HK-2 (cell line): Measurements from ENCODE around the gene PTPRK.
"Not testable (repeated sequence)": the region's sequence is repeated elsewhere in the genome, so short reads cannot be mapped to it uniquely, and the experiment has no call there.

ENCODE experiments used
- DNase-seq: peaks from one replicate; pipeline ENCODE4 v3.0.0-alpha.2; 2018; ENCODE audit not compliant: unreplicated experiment

Gene PTPRK

DNA sequence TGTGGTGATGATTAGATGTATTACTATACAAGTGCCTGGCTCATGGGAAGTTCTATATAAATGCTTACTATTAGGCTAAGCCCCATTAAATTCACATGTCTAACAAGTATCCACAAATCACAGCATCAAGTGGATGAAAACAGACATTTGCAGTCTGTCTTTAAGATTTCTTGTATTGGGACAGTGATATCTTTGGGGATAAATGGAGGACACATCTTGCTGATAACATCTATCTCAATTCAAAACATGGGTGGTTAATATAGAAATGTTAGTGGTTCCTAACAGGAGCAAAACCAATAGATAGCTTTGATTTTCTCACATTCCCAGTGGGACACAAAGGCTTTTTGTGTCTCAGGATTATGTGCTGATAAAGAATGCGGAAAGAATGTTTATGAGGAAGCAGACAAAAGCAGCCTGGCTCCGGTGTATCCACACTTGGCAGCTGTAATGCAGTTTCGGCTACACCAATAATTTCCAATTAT lies 29.3 kb downstream of the PTPRK start:
- DNase-seq = no peak

DNA sequence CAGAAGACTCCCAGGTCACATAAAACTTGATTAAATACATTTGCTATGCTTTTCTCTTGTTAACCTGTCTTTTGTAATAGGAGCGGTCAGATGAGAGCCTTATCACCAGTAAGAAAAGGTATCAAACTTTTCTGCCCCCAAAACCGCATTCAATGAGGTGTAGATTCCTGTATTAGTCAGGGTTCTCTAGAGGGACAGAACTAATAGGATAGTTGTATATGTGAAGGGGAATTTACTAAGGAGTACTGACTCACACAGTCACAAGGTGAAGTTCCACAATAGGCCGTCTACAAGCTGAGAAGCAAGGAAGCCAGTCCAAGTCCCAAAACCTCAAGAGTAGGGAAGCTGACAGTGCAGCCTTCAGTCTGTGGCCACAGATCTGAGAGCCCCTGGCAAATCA lies 32.7 kb downstream of the PTPRK start:
- no peak for DNase-seq

DNA sequence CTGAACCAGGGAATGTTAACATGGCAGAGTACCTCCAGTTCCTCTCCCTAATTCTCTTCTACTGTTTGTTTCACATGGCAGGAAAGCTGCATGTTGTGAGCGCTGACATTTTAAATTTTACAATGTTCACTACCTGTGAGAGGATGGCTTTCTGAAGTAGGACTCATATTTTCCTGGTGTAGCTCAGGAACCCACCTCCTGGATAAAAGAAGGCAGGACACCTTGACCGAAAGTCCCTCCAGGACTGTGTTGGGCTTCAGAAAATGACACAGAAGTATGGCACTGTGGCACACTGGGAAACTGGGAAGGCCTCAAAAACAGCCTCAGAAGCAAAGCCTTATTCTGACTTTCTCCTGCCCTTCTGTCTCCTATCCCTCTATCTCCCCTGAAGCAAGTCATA lies 33.3 kb downstream of the PTPRK start:
- no peak for DNase-seq

DNA sequence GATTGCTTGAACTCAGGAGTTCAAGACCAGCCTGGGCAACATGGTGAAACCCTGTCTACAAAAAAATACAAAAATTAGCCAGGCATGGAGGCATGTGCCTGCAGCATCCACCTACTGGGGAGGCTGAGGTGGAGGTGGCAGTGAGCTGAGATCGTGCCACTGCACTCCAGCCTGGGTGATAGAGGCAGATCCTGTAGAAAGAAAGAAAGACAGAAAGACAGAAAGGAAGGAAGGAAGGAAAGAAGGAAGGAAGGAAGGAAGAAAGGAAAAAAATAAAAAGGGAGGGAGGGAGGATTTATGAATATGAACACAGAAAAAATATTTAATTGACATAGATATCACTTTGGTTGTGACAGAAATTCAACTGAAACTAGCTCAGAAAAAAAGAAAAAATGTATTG lies 33.8 kb downstream of the PTPRK start:
- DNase-seq = not testable (repeated sequence)

DNA sequence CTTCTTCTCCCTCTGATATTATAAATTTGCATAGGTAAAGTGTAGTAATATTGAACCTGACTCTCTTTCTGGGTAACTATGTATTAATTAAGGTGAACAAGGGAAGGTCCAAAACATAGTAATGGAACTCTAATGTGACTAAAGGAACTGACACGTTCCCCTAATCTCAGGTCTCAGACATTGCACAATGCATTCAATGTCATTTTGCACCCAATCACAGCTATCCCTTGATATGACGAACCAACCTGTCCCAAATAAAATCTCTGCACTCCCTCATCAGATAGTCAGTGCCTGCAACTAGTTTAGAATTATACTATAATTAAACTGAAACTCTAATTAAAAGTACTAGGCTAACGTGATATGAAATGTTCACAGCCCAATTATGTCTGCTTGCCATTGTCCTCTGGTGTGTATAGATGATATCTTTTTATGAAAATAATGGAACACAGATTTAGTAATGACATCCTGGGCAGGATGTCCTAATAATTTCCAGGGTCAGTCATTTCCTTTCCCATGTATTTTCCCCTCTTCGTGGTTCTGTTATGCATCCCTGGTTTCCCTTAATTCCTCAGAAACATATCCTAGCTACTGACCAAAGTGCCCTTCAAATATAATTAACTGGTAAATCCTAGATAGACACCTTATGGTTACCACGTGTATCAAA lies 36.8 kb downstream of the PTPRK start:
- no peak for DNase-seq

DNA sequence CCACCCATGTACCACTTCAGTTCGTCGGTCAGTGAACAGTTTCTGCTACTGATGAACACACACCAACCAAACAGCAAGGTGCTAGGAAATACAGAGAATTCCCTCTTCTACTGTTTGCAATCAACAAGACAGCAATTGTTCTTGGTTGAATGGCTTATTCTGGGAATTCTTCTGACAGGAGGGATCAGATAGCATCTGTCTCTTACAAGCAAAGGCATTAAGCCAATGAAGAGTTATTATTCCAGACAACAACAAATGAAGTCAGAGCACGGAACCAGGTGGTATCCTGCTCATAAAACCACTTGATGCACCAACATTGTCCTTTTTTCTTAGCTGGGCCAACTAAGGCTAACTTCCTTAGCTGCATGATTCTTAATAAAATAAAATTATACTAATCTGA lies 37.8 kb downstream of the PTPRK start:
- DNase-seq = no peak

DNA sequence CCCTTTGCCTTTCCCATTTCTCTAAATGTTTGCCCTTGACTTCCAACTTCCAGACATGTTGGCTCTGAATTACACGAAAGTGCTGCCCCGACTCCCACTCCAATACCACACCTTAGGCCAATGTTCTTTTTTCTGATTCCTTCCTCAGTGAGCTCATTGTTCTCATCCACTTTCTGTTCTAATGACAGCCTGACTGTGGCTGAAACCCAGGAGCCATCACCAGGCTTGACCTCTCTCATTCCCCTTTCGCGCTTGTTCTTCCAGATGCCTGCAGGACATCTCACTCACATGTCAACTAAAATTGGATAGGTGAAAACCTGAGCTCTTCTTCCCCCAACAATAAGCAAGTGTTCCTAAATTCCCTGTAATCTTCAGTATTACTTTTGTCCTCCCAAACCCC lies 40.4 kb downstream of the PTPRK start:
- DNase-seq = no peak

DNA sequence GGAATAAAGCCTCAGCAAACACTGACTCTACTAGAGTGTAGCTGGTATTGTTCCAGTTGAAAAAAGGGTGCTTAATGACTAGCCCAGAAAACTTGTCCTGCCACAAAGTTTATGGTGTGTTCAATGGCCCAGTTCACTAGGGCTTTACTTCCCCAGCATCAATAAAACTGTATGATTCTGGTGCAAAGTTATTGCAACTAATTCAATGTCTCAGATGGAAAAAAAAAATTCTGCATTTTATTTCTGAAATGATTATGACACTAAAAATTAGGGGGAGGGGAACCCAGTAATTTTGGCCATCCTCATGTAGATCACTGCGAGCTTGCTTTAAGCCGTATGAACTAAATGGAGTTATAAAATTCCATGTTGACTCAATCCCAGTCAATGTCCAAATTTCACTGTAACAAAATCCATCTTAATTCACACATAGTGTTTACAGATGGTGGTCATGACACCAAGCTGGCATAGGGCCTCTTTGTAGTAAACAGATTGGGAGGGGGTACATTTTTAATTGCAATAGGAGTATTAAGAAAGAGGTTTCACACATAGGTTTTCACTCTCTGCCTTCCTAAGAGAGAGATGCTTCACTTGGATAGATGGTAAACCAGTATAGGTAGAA lies 41.2 kb downstream of the PTPRK start:
- no peak for DNase-seq

DNA sequence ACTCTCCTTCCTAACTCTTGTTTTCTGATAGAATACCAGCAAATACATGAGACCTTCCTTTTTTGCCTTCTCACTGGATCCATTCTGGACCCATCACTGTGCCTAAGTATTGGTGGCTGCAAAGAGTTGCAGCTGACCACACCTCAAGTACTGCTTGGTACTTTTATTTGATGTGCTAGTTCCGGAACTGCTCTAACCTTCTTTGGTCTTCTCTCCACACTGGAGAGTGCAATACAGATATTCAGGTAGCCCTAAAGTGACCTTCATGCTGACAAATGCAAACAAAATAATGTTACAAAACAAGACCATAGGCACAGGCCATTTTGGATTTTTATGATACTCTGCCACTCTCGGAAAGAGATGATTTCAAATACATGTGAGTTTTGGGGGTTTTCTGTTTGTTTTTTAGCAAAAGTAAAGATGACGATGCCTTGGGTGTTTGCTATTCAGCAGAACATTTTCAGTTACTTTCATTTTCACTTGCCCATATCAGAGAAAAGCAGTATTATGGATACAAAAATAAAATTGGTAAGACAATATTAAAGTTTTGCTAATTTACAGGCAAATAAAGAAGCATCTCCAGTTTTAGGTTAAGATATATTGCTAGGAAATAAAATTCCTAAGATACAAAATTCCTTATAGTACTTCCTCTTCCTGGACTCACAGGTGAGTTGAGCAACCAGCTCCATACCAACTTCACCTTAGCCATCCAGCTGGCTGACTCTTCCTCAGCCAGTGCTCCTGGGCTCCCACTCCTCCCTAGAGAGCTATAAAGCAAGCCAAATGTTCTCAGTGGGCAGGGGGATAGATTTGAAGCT lies 42.0 kb downstream of the PTPRK start:
- no peak for DNase-seq

DNA sequence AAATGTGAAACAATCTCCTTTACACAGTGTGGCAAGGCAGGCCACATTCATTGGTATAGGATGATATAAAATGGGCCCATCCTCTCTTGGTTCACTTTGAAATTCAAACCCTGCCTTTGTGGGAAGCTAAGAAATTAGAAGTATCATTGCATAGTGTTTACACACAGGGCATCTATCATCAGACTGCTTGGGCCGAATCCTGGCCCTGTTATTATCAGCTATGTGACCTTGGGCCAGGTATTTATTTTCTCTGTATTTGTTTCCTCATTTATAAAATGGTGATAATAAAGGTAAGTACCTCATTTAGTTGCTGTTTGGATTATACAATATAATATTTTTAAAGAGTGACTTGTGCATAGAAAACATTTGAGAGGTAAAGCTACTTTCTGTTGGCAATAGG lies 45.5 kb downstream of the PTPRK start:
- no peak for DNase-seq

DNA sequence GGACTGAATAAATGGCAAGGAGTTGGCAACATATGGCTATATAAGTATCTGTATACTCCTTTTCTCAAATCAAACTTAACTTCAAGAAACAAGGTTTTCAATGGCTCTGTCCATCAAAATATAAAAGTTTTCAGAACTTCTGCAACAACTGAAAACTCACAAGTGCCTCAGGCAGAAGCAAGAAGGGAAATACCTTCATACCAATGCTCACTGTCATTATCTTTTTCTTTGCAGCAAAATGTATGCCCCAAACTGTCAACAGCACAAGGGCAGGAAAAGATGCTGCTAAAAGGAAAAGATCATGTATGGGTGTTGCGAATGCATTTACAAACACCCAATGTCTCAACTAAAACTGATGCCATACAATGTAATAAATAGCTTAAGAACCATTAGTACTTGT lies 45.9 kb downstream of the PTPRK start:
- DNase-seq = no peak

DNA sequence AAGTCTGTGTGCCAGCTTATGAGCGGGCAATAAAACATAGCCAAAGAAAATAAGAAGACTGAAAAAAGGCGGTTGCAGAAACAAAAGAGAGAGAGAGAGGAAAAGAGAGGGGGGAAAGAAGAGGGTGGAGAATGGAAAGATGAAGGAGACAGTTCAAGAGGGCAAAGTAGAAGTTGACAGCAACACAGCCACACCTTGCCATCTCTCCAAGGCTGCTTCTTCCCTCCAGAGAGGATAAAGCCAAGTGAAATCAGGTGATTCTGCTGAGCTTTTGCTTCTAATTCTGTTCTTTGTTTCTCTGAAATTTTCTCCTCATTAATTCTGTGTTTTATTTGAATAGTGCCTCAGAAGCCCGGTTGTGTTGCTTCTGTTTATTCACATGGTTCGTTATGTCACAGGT lies 48.5 kb downstream of the PTPRK start:
- DNase-seq = no peak

DNA sequence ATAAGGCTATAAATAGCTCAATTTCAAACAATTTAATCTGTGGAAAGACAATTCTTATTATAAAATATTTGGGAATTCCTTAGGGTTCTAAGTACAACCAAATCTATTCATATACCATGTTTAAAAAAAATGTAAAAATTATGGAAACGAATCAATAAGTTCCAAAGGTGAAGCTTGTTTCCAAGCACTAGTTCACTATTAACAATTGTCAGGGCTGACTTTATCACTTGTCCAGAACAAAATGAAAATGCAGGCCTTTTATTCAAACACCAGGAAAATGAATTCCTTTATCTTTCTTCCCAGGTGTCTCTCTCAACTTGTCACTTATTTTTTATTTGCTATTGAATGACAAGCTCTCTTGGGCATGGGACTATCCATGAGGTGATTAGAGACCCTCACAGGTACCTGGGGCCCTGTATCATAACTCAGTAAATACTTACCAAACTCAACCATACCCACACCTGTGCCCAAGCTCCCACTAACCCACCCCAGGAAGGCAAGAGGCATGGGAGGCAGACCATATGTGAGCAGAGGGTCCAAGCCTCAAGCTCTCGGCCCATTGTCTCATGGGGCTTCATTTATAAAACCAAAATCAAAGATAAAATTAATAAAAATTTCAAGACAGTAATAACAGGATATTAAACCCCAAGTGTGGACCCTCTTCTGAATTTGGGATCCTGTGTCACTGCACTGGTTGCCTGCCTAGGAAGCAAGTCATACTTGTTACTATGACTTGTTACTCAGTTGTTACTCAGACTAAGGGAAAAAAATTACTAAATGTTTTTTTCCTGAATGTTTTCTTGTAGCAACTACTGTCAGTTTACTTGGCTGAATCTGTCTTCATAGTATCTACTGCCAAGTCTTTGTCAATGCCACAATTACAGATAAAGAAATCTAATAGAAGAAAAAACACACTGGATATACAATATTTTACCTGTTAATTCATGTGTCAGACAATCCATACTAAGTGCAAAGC lies 54.7 kb downstream of the PTPRK start:
- DNase-seq = no peak

DNA sequence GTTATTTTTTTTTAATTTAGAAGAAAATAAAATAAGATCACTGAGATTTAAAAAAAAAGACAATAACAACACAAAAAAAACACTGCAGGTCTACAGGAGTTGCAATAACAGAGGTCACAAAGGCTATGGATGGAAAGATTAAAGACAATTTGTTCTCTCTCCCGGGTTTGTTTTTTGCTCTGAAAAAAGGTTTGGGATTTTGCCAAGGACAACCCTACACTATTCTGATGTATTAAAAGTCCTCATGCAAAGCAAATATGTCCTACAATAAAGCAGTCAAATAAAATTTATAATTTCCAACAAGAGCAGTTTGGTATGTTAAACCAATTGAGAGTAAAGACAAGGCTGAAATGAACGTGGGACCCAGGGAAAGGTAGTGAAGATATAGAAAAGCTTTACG lies 55.6 kb downstream of the PTPRK start:
- no peak for DNase-seq

DNA sequence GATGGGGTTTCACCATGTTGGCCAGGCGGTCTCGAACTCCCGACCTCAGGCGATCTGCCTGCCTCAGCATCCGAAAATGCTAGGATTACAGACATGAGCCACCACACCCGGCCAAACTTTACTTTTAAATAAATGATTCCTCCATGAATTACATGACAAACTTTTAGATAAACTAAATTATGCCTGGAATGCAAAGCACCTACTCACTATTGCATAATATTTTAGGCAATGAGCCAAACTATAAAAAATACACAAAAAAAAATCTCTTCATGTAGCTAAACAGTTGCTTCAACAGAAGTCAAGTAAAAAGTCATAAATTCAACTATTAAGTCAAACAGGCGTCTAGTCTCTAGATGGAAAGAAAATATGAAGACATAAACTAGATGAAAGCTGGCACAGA lies 56.5 kb downstream of the PTPRK start:
- DNase-seq = no peak

DNA sequence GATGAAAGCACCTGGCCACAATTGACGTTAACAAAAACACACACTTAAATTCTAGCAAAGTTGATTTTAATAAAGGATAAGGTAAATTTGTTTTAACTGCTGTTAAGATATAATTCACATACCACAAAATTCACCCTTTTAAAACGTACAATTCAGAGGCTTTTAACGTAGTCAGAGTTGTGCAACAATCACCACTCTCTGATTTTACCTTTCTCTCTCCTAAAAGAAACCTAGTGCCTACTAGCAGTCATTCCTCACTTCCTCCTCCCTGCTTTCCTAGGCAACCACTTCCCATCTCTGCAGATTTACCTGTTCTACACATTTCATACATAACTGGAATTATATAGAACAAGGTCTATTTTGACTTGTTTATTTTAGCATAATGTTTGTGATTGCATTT lies 58.9 kb downstream of the PTPRK start:
- no peak for DNase-seq

DNA sequence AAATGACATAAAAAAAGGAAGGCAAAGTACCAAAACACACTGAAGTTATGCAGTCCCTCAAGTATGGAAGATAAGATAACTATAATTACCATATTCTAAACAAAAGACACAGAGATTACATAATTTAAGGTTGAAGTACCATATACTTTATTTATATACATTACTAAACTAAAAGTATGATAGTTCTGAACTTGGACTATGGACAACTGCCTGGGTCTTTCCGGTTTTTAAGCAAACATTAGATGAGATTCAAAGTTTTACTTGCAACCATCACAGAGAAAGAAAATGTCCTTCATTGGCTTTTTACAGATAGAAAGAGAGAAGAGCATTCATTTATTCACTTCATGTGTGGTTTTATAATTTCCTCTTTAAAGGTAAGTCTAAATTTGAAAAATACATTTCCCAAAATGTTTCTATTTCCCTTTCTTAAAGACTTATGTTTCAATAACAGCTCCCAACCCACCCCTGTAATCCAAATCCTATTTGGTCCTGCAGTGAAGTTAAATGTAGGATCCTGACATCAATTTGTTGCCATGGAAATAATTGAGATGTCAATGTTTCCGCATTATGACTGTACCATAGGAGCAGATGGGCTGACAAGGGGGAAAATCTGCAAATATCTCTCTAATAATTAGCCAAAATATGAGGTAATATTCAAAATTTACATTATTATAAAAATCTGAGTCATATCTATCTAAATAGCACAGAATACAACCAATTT lies 63.7 kb downstream of the PTPRK start:
- DNase-seq = no peak

DNA sequence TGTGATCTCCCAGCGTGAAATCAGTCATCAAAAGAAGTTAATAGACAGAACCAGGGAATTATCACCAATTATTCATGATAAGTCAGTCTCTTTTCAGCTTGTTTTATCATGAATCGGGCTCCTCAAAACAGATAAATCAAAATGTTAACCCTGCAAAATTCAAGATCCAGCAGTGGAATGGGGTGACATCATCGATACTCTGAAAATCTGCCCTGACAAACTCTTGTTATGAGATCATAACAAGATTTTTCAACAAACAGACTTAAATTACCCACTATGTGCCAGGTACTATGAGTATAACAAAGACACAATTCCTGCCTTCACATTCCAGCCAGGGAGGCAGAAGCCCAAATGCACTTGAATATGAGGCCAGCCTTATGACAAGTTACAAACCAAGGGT lies 64.4 kb downstream of the PTPRK start:
- no peak for DNase-seq

DNA sequence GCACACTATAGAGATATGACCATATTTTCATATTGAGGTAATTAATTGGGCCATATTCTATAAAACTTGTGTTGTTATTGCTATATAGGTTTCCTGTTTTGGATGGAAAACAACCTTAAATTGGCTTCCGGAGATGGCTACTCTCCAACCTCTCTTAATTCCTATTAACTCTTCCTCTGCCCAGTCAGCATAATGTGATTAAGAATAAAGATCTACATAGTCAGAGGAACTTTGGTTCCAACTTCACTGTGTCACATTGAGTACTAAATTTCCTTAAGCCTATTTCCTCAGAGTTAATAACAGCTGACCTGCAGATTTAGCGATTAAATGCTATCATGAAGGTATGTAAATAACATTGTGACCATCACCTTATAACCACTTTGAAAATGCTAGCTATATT lies 67.7 kb downstream of the PTPRK start:
- DNase-seq = no peak

DNA sequence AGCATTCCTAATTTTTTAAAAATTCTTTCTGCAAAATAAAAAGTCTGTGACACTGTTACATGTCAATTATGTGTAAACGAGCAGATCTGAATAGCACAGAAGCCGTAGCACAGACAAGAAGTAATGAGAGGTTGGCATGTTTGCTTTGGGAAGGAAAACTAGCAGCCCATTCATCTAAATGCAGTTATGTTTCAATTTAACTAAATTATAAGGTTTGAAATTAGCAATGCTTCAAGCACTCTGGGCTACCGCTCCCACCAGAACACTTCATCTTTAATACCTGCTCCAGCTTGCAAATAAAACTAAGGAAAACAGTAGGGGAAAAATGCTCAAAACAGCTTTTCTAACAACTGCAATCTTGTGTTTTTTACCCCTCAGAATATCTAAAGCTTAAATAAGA lies 73.9 kb downstream of the PTPRK start:
- DNase-seq = no peak

DNA sequence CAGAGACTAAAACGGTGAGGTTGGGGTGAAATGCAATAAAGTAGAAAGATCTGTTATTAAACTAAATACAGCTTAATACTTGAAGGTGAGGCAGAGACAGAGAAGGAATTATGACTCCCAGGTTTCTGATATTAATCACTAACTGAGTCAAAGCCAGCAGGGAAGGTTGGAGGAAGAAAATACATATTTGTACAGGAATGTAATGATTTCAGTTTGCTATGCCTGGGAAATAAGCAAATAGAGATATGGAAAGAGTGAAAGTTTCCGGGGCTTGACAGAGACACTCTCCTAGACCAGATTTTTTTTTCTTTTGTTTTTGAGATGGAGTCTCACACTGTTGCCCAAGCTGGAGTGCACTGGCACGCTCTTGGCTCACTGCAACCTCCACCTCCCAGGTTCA lies 76.8 kb downstream of the PTPRK start:
- DNase-seq = no peak
